SU-DHL-6 (cell line): ENCODE measurements around the gene FAM120A.

Experiments used
- H2AFZ ChIP-seq: fragments of 200-600 bp; sonication (generic); 2 replicates; pipeline ENCODE4 v1.6.1; 2014; ENCODE audit warnings: low read depth, mild to moderate bottlenecking, moderate library complexity, mixed read lengths, antibody characterized with exemption, low read length; ENCODE audit not compliant: severe bottlenecking
- H3F3A ChIP-seq: fragments of 200-600 bp; shearing (Covaris generic); 2 replicates; pipeline ENCODE4 v1.6.0; 2016; ENCODE audit warnings: antibody characterized with exemption, mild to moderate bottlenecking; ENCODE audit not compliant: insufficient read depth
- H3K27ac ChIP-seq: fragments of 200-600 bp; sonication (generic); 2 replicates; pipeline ENCODE4 v1.5.1; 2016; ENCODE audit warnings: low read depth, mild to moderate bottlenecking, low read length, moderate library complexity, mixed read lengths
- H3K27me3 ChIP-seq: fragments of 200-600 bp; sonication (generic), shearing (Covaris generic); 2 replicates; pipeline ENCODE4 v1.6.0; 2014; ENCODE audit warnings: mild to moderate bottlenecking, low read length
- H3K36me3 ChIP-seq: fragments of 200-600 bp; sonication (generic); 2 replicates; pipeline ENCODE4 v1.6.1; 2014; ENCODE audit warnings: mild to moderate bottlenecking, low read length, mixed read lengths
- H3K4me2 ChIP-seq: fragments of 300-600, 200-600 bp; shearing (Covaris generic), sonication (generic); 2 replicates; pipeline ENCODE4 v1.6.0; 2014; ENCODE audit warnings: low read length, low read depth, mild to moderate bottlenecking; ENCODE audit not compliant: poor library complexity, severe bottlenecking
- H3K4me3 ChIP-seq: fragments of 200-600 bp; sonication (generic); 2 replicates; pipeline ENCODE4 v1.5.1; 2014; ENCODE audit warnings: antibody characterized with exemption, low read length, mild to moderate bottlenecking, mixed read lengths; ENCODE audit not compliant: insufficient read depth, poor library complexity, severe bottlenecking
- H3K79me2 ChIP-seq: fragments of 200-600 bp; sonication (generic); 2 replicates; pipeline ENCODE4 v1.6.1; 2014; ENCODE audit warnings: mild to moderate bottlenecking, low read length, moderate library complexity; ENCODE audit not compliant: insufficient read depth
- H3K9ac ChIP-seq: fragments of 200-600 bp; sonication (generic); 2 replicates; pipeline ENCODE4 v1.7.0; 2014; ENCODE audit warnings: mild to moderate bottlenecking, low read length
- H3K9me2 ChIP-seq: fragments of 200-600 bp; sonication (generic); replicated peaks from 2 replicates; pipeline ENCODE4 v1.6.1; 2014; ENCODE audit warnings: low read length; ENCODE audit not compliant: insufficient read depth
- H3K9me3 ChIP-seq: fragments of 200-600 bp; sonication (generic); 2 replicates; pipeline ENCODE4 v1.6.1; 2014; ENCODE audit warnings: low read length, mixed read lengths; ENCODE audit not compliant: insufficient read depth
- H4K20me1 ChIP-seq: fragments of 200-600 bp; sonication (generic); 2 replicates; pipeline ENCODE4 v1.6.1; 2014; ENCODE audit warnings: low read depth, mild to moderate bottlenecking, antibody characterized with exemption, low read length, moderate library complexity, mixed read lengths
- CTCF ChIP-seq: fragments of 200-600 bp; sonication (generic); IDR thresholded peaks from one replicate; pipeline ENCODE4 v1.5.1; 2017; ENCODE audit warnings: antibody characterized with exemption, mild to moderate bottlenecking, low read length, moderate library complexity; ENCODE audit not compliant: insufficient read depth, poor library complexity, severe bottlenecking
- EZH2phosphoT487 ChIP-seq: fragments of 200-600 bp; sonication (generic), shearing (Covaris generic); conservative IDR thresholded peaks from 2 replicates; pipeline ENCODE4 v1.6.1; 2018; ENCODE audit warnings: mild to moderate bottlenecking, antibody characterized with exemption, low read length, moderate library complexity, mixed read lengths

FAM120A gene

GRCh38 chr9:93614830-93615468 is 163.5 kb downstream of the FAM120A start:
- no peak for TF ChIP-seq EZH2phosphoT487
- no peak for TF ChIP-seq CTCF
- Histone ChIP-seq H3K27ac (no peak overlapping the region), H3K9me3 (no peaks in the 10 kb centered on the region), H3K9me2 (no peaks in the 10 kb centered on the region), H3K79me2 (no peaks in the 10 kb centered on the region), H3K4me3 (no peak overlapping the region), H3K9ac (no peak overlapping the region), H3K36me3 (no peaks in the 10 kb centered on the region), H2AFZ (no peak overlapping the region), H3K4me2 (no peak overlapping the region), H3F3A (no peaks in the 10 kb centered on the region), H4K20me1 (no peaks in the 10 kb centered on the region), H3K27me3 (no peaks in the 10 kb centered on the region)
